Stimulated activated CD4-positive, alpha-beta T cell treated with anti-CD3 and anti-CD28 coated beads, Interleukin-4, amount 100 ng/mL, for 48 hours (primary cell): ENCODE data around the gene SPACA9.

ENCODE experiments used
- DNase-seq, 2 donors: peaks; one replicate each; pipeline ENCODE4 v3.0.0-alpha.2; 2020; ENCODE audit warnings: low read depth in 2 of 2

The SPACA9 gene

GRCh38 chr9:132878695-132879456 lies at the start of gene SPACA9:
Gene SPACA9 (plus strand): TSS chr9:132878898. CDS start chr9:132883948, 5,050 bp downstream.
- DNase-seq = peak; percentile 28 to 42

- no peak for DNase-seq
Observed at GRCh38 chr9:132832171-132832881, 46.4 kb upstream of the SPACA9 start.

GRCh38 chr9:132833550-132834121 lies 45.1 kb upstream of the SPACA9 start:
- DNase-seq = no peak

- no peak for DNase-seq
Observed at GRCh38 chr9:132834343-132834742, 44.4 kb upstream of the SPACA9 start.

GRCh38 chr9:132837501-132838286 lies 41.0 kb upstream of the SPACA9 start:
- DNase-seq = no peak

GRCh38 chr9:132838291-132838690 lies 40.4 kb upstream of the SPACA9 start:
- no peak for DNase-seq

- DNase-seq = no peak
Observed at GRCh38 chr9:132840980-132841379, 37.7 kb upstream of the SPACA9 start.

- DNase-seq = no peak
Observed at GRCh38 chr9:132842124-132843044, 36.3 kb upstream of the SPACA9 start.

- no peak for DNase-seq
Observed at GRCh38 chr9:132846109-132846917, 32.4 kb upstream of the SPACA9 start.

GRCh38 chr9:132846918-132847515 lies 31.7 kb upstream of the SPACA9 start:
- DNase-seq = no peak

GRCh38 chr9:132849185-132849706 lies 29.5 kb upstream of the SPACA9 start:
- no peak for DNase-seq

GRCh38 chr9:132853482-132853881 lies 25.2 kb upstream of the SPACA9 start:
- DNase-seq = no peak

- DNase-seq = no peak
Observed at GRCh38 chr9:132854832-132855231, 23.9 kb upstream of the SPACA9 start.

- DNase-seq = no peak
Observed at GRCh38 chr9:132855904-132856303, 22.8 kb upstream of the SPACA9 start.

GRCh38 chr9:132857031-132857430 lies 21.7 kb upstream of the SPACA9 start:
- DNase-seq = no peak

GRCh38 chr9:132857616-132858342 lies 20.9 kb upstream of the SPACA9 start:
- DNase-seq = no peak

- DNase-seq = no peak
Observed at GRCh38 chr9:132858751-132859150, 19.9 kb upstream of the SPACA9 start.

- no peak for DNase-seq
Observed at GRCh38 chr9:132861666-132862065, 17.0 kb upstream of the SPACA9 start.

GRCh38 chr9:132862533-132862932 lies 16.2 kb upstream of the SPACA9 start:
- no peak for DNase-seq
